GM19025 (cell line): ENCODE results near the gene PITPNM3.

Experiments
- ATAC-seq: cut with Tn5 transposase; IDR thresholded peaks from one replicate; pipeline ENCODE4 v1.9.1; 2021; ENCODE audit warnings: mild to moderate bottlenecking, low read depth, moderate library complexity; ENCODE audit not compliant: unreplicated experiment

Gene PITPNM3

DNA sequence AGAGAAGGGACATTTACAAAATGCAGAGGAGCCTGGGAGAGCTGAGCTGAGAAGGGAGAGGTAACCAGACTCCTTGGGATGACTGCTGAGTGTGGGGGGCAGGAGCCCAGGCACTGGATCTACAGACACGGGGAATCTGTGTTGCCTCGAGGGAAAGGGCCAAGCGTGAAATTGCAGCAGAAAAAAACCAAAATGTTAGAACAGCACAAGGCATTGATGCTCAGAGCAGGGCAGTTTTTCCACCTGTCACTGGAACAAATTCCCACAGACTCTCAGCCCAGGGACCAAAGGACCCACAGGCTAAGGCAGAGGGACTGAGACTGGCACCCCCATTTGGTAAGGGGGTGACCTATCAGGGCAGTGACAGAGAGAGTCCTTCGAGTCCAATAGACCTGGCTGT, 2.0 kb downstream of the PITPNM3 start:
- no peak for ATAC-seq

- no peak for ATAC-seq
Measured at GRCh38 chr17:6551869-6552531, 4.4 kb downstream of the PITPNM3 start.

GRCh38 chr17:6551356-6551755, 5.0 kb downstream of the PITPNM3 start:
- ATAC-seq: no peak

DNA sequence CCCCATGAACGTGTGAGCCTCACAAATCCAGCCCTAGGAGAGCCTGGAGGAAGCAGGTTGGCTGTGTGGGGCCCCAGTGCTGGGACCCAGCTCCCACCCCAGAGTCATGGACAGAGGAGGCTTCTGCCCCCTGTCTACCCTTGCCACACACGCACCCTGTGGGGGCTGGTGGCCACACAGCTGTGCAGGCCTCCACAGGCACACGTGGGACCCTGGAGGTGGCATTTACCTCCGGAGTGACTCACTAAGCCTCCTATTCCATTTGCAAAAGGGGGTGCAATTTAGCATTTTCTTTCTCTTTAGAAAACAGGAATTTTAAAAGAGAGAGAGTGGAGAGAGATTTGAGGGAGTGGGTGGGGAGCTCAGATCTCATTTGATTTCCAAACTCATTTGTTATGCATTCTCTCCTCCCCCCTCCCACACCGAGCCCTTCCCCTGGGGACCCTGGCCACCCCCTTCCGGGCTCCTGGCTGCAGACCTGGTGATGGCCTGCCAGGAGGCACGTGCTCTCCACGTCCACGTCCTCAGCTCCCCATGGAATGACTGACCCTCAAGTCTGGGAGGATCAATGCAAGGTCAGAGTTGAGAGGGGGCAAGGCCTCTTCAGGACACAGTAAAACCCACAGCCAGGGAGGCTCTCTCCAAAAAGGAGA, 6.8 kb downstream of the PITPNM3 start:
- ATAC-seq: no peak

DNA sequence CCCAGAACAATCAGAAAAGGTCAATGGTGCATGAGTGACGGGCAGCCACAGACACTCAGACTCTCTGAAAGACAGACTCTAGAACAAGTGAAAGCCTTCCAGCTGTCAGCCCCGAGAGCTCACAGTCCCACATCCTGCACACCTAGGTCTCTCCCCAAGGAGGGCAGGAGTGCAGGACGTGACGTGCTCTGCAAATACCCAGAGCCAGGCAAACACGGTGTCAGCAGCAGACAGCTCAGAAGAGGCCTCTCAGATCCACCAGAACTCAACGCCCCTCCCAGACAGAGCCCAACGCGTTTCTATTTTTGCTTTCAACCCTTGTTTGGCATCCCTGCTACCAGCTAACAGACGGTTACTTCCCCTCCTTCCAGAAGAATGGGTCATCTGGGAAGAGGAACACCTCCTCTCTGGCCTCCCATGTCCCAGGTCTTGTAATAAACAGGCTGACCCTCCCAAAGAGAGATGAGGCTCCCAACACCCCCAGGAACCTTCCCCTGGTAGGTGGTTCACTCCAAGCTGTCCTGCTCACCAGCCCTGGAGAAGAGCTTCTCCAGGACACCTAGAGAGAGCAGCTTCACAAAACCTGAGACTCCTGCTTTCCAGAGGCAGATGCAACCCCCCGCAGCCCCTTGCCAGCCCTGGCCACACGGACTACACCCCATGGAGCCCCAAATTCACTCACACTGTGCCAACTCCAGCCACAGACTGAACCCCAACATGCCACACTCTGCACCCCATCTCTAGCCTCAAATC, 7.6 kb downstream of the PITPNM3 start:
- ATAC-seq: peak; percentile 55

DNA sequence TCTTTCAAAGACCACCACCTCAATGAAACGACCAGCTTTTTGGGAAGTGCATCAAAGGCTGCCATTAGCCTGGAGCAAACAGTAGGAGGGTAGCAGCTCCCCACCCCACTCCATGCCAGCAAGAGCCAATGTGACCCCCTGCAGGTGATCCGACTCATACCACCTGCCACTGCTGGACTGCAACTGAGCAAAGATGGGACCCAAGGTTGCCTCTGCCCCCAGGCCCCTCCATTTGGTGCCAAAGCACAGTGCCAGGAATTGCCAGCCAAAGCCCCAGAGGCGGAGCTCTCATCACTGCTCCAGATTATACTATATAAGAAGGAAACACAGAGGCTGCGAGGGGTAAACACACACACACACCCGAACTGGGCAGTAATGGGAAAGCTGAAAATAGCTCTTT, 8.3 kb downstream of the PITPNM3 start:
- no peak for ATAC-seq

GRCh38 chr17:6547336-6547735, 9.0 kb downstream of the PITPNM3 start:
- no peak for ATAC-seq

DNA sequence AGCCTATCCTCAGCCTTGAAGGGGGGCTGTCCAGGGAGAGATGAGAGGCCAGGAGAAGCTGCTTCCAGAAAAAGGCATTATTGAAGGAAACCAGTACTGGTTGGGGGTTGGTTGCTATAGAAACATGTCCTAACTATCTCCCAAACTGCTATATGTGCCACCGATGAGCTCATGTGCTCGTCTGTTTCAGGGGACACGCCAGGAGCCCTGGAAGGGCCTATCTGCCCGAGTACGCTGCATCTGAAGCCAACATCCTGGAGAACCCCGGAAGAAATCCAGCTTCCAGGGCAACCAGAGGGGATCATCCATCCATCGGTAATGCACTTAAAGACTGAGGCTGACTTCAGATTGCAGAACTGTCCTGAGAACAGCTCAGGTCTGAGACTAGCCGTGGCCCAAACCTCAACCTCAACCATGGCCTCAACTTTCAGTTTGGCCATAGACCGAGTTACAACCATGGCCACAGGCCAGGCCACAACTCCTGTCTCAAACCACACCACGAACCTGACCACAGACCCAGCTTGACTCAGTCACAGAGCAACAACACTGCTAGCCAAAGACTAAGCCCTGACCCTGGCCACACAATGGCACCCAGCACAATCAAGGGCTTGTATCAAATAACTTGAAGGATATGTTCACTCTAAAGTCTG, 10.2 kb downstream of the PITPNM3 start:
- ATAC-seq: no peak

- no peak for ATAC-seq
Measured at GRCh38 chr17:6545291-6545690, 11.1 kb downstream of the PITPNM3 start.

- ATAC-seq: no peak
Measured at GRCh38 chr17:6544011-6544370, 12.4 kb downstream of the PITPNM3 start.

DNA sequence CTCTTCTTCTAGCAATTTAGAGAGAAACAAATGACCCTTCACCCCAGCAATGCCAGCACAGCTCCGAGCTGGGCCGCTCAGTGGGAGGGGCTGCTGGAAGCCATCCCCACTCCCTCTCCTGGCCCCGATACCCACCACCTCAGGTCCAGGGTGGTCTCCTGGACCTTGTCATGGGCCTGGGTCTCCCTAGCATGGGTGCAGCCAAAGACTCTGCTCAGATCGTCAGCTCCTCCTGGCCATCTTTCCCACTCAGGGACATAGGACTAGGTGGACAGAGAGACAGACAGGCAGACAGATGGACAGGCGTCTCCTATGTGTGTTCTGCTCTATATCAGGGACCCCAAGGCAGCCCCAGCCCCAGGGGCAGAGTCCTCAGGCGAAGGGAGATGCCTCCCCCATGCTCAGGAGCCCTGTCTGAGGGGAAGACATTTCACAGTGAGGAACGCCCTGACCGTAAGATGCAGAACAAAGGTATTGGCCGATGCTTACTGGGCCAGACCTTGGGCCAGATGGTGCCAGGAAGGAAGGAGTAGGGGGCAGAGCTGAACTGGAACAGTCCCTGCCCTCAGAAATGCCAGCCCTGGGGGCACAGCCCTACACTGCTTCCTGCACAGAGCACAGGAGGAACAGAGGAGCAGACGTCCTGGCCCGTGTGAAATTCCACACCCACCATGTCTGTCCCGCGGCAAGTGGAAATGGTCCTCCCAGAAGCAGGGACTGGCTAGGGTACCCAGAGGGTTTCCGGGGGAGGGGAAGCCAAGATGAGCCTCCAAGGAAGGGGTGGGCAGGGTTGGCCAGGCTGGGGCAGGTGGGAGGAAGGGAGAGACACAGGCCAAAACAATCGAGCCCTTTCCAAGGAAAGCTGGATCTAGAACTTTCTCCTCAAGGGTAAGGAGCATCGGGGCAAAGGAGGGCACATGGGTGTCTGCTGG, 13.0 kb downstream of the PITPNM3 start:
- ATAC-seq: no peak

DNA sequence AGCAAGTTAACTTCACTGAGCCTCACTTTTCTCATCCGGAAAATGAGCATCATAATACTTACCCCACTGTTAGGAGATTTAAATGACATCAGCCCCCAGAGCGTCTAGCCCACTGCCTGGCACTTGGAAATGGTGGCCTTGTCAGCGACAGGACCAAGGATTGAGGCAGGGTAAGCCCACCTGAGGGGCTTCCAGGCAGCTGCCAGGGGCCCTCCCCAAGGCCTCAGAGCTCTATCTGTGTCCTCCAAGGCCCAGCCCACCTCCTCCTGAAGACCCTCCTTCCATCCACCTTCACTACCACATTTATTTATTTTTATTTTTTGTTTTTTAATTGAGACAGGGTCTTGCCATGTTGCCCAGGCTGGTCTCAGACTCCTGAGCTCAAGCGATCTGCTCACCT, 13.8 kb downstream of the PITPNM3 start:
- no peak for ATAC-seq

GRCh38 chr17:6541886-6542285, 14.5 kb downstream of the PITPNM3 start:
- no peak for ATAC-seq

DNA sequence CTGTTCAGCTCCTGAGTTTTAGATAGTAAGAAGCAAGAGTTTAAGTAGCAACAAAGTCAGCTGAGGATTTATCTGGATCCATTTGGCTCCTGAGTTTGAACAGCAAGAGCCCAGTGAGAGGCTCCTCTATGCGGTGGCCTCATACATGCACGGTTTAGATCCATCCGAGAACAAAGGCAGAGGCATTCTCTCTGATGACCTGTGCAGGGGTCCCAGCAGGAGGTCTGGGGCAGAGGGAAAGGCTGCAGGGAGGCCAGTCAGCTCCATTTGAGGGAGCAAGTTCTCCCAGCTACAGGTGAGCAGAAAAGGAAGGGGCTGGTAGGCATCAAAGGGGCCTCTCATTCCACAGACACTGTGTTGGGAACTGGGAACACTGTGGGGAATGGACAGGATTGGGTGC, 16.5 kb downstream of the PITPNM3 start:
- ATAC-seq: no peak

DNA sequence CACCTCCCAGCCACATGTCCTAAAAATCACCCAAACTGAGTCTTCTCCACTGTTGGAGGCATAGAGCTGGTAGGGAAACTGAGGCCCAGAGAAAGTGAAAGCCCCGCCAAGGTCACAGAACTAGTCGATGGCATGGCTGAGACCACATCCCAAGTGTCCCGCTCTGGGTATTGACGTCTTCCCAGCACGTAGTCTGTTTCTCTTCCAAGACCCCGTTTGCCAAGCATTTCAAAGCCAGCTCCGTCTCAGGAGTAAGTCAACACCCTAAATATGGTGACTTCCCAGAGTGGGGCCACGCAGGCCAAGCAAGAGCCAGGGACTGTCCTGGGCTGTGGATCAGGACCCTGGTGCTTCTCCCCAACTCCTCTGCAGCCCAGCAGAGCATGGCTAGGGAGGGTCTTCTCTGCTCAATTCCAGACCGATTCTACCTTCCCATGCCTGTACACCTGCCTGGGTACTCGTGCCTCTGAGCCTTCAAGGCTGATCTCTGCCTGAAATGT, 19.7 kb downstream of the PITPNM3 start:
- ATAC-seq: no peak

- no peak for ATAC-seq
Measured at GRCh38 chr17:6536053-6536452, 20.3 kb downstream of the PITPNM3 start.

DNA sequence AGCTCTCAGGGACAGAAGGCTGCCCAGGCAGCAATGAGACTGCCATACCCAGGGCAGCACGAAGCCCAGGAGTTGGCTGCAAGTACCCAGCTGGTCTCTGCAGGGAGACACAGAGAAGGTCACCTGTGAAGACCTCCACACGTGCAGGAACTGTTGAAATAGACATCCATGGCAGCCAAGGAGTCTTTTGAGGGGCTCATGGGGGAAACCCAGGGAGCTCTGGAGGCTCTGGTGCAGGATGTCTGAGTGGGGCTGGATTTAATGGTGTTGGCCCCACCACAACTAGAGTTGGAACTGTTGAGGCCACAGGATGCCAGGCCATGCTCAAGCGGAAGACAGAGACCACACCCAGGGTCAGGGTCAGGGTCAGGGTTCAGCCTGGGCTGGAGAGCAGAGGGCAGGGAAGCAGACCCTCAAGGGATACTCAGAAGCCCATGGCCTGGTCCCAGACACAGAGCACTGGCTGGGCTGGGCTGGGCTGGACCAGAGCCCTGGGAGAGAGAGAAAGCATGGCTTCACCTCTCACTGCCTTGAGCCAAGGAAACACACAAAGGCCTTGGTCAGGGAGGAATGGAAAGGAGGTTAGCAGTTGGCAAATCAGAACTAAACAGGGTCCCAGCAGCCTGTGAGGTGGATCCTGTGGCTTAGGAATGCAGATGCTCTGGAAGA, 21.4 kb downstream of the PITPNM3 start:
- ATAC-seq: no peak

DNA sequence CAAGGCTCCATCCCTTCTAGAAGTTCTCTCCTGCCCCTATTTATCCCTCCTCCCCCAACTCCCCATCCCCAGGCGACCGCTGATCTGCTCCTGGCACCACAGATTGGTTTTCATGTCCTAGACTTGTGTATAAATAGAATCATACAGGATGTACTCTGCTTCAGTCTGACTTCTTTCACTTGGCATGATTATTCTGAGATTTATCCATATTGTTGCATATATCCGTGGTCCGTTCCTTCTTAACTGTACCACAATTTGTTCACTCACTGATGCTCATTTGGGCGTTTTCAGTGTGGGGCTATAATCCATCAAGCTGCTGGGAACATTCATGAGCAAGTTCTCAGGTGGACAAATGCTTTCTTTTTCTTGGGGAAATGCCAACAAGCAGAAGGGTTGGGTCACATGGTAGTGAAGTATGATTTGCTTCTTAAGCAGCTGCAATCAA, 23.9 kb downstream of the PITPNM3 start:
- no peak for ATAC-seq

- ATAC-seq: no peak
Measured at GRCh38 chr17:6531575-6531974, 24.8 kb downstream of the PITPNM3 start.
